ENCODE measurements around the gene DENND2A.

DENND2A gene

GRCh38 chr7:140619176-140619575 is 21.4 kb downstream of the DENND2A start:
- DNase-seq (ENCODE audit: low spot score): no peak

GRCh38 chr7:140618306-140618705 is 22.3 kb downstream of the DENND2A start:
- no peak for DNase-seq (ENCODE audit: low spot score)

GRCh38 chr7:140617081-140617480 is 23.5 kb downstream of the DENND2A start:
- DNase-seq (ENCODE audit: low spot score): no peak

- no peak for DNase-seq (ENCODE audit: low spot score)
These were observed 24.3 kb downstream of the DENND2A start for GRCh38 chr7:140616328-140616727.

- DNase-seq (ENCODE audit: low spot score): no peak
These were observed 29.0 kb downstream of the DENND2A start for GRCh38 chr7:140611641-140612040.

- DNase-seq (ENCODE audit: low spot score): no peak
These were observed 30.1 kb downstream of the DENND2A start for GRCh38 chr7:140610204-140611165.

- no peak for DNase-seq (ENCODE audit: low spot score)
These were observed 31.0 kb downstream of the DENND2A start for GRCh38 chr7:140609646-140610045.

- DNase-seq (ENCODE audit: low spot score): peak; percentile 94
These were observed 33.1 kb downstream of the DENND2A start for GRCh38 chr7:140607441-140607989.

- no peak for DNase-seq (ENCODE audit: low spot score)
These were observed 35.3 kb downstream of the DENND2A start for GRCh38 chr7:140605337-140605736.

GRCh38 chr7:140604760-140605159 is 35.9 kb downstream of the DENND2A start:
- no peak for DNase-seq (ENCODE audit: low spot score)

GRCh38 chr7:140604076-140604475 is 36.5 kb downstream of the DENND2A start:
- DNase-seq (ENCODE audit: low spot score): no peak

GRCh38 chr7:140601566-140602174 is 38.9 kb downstream of the DENND2A start:
- DNase-seq (ENCODE audit: low spot score): no peak

- no peak for DNase-seq (ENCODE audit: low spot score)
These were observed 40.3 kb downstream of the DENND2A start for GRCh38 chr7:140600341-140600740.

GRCh38 chr7:140597428-140597949 is 43.1 kb downstream of the DENND2A start:
- no peak for DNase-seq (ENCODE audit: low spot score)

- DNase-seq (ENCODE audit: low spot score): no peak
These were observed 43.8 kb downstream of the DENND2A start for GRCh38 chr7:140596519-140597427.

GRCh38 chr7:140595468-140596092 is 45.0 kb downstream of the DENND2A start:
- no peak for DNase-seq (ENCODE audit: low spot score)

GRCh38 chr7:140594131-140594691 is 46.4 kb downstream of the DENND2A start:
- DNase-seq (ENCODE audit: low spot score): no peak

- DNase-seq (ENCODE audit: low spot score): no peak
These were observed 47.0 kb downstream of the DENND2A start for GRCh38 chr7:140593672-140593982.

GRCh38 chr7:140592964-140593671 is 47.5 kb downstream of the DENND2A start:
- no peak for DNase-seq (ENCODE audit: low spot score)

GRCh38 chr7:140591180-140591902 is 49.3 kb downstream of the DENND2A start:
- DNase-seq (ENCODE audit: low spot score): no peak
